Cardiac fibroblast (primary cell): Measurements from ENCODE around the gene RHBDL2.

Experiments used
- DNase-seq, 2 donors: peaks; one replicate each; pipeline versions ENCODE4 v3.0.0 to v3.0.0-alpha.2; 2010; ENCODE audit warnings: low read depth in 2 of 2
- H3K4me3 ChIP-seq, 2 donors: replicated peaks in 1 of 2; 1 replicate in 1 of 2; 2 replicates in 1 of 2; pipeline ENCODE4 v1.5.1; 2011; ENCODE audit warnings: low read depth in 2 of 2, low read length in 2 of 2, mild to moderate bottlenecking in 2 of 2, moderate library complexity in 1 of 2
- CTCF ChIP-seq: IDR thresholded peaks from one replicate; pipeline ENCODE4 v1.5.1; 2011; ENCODE audit warnings: low read depth, mild to moderate bottlenecking, low read length, inconsistent platforms

Gene RHBDL2

GRCh38 chr1:38888423-38889333, 53.0 kb downstream of the RHBDL2 start:
- H3K4me3 ChIP-seq: no peak overlapping the region
- DNase-seq: no peak
- TF ChIP-seq CTCF: no peak

- no peak for TF ChIP-seq CTCF
- DNase-seq: no peak
- H3K4me3 ChIP-seq: no peak overlapping the region
These were observed 56.5 kb downstream of the RHBDL2 start for GRCh38 chr1:38885092-38885491.

- H3K4me3 ChIP-seq: no peak within 1 kb of the TSS
- DNase-seq: peak in 1 of 2 donors; percentile 10
- TF ChIP-seq CTCF: no peak
These were observed 60.1 kb downstream of the RHBDL2 start, which contains the start of gene GJA9 for GRCh38 chr1:38881487-38881886. Gene GJA9 (minus strand): TSS chr1:38881587. CDS start chr1:38876098, 5,489 bp downstream.

GRCh38 chr1:38875811-38876210, 65.8 kb downstream of the RHBDL2 start:
- DNase-seq: no peak
- no peak overlapping the region for H3K4me3 ChIP-seq
- TF ChIP-seq CTCF: no peak

GRCh38 chr1:38873027-38873969, 68.3 kb downstream of the RHBDL2 start, which contains the start of gene MYCBP:
Gene MYCBP (minus strand): TSS chr1:38873348. CDS start chr1:38873305, 43 bp downstream.
- TF ChIP-seq CTCF: peak; percentile 7
- peak within 1 kb of the TSS; percentile 85 to 92 for H3K4me3 ChIP-seq
- DNase-seq: peak; percentile 96 to 97

- no peak for TF ChIP-seq CTCF
- DNase-seq: peak; percentile 39 to 42
- H3K4me3 ChIP-seq: peak overlapping the region; percentile 85 to 92
These were observed 69.1 kb downstream of the RHBDL2 start for GRCh38 chr1:38872401-38873026.
